ENCODE measurements around the gene BRAF.
"Not testable (repeated sequence)": the region's sequence is repeated elsewhere in the genome, so short reads cannot be mapped to it uniquely, and the experiment has no call there.

- not testable (repeated sequence) for TF ChIP-seq CTCF (IDR thresholded peaks at IDR 0.05; ENCODE audit: extremely low read depth in 1 of 2, insufficient read depth in 1 of 2, low read depth in 1 of 2, low read length in 2 of 2); POLR2A (IDR thresholded peaks at IDR 0.05; ENCODE audit: low read depth, low read length); POLR2AphosphoS5 (IDR thresholded peaks at IDR 0.05; ENCODE audit: insufficient read depth, low read depth, low read length); EZH2 (IDR thresholded peaks at IDR 0.05; ENCODE audit: borderline replicate concordance, low read depth, low read length, severe bottlenecking); MYC (IDR thresholded peaks at IDR 0.05; ENCODE audit: low read depth, low read length); FOS (IDR thresholded peaks at IDR 0.05; ENCODE audit: borderline replicate concordance, insufficient read depth, low read length); MAX (IDR thresholded peaks at IDR 0.05; ENCODE audit: insufficient read depth, insufficient read length)
Observed at GRCh38 chr7:140882834-140883233, 41.9 kb downstream of the BRAF start.

Measured in endothelial cell of umbilical vein (primary cell).